ENCODE results near the gene SERTAD4. TPM values are rescaled to one million over a fixed set of nuclear protein-coding genes. Genes with fewer than 3 reads are reported as not detected.

SERTAD4 gene
- total and polyA plus RNA-seq, 2 of the 8 experiments (the other 6 are each of a cell fraction or from before 2014, with no cell fraction given) = 0.54 to 3.2 TPM

DNA sequence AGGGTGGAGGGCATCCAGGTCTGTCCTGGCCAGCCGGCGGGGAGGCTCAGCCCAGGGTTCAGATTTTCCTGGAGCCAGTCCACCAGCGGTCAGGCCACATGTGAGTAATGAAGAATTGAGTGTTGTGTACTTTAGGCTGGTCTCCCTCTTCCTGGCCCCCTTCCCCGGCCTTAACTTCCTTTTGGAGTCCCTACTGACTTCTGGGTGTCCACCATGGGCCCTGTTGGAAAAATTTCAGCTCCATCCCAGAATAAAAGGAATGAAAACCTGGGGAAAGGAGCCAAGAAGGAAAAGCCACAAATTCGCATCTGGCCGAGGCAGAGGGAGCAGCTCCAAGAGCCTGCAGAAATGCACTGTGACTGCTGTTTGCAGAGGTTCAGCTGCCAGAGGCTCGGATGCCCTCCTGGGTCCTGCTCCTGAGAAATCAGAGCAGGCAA, 60.6 kb downstream of the SERTAD4 start:
- FAIRE-seq = no peak
- Histone ChIP-seq H3K9me3 (ENCODE audit: insufficient read depth in 2 of 2, low read depth in 1 of 2, low read length in 1 of 2) (no peaks in the 10 kb centered on the region), H2BK15ac (ENCODE audit: low read length) (no peak overlapping the region), H2BK20ac (ENCODE audit: low read length) (no peak overlapping the region), H3K4me1 (replicated peaks in 1 of 4; ENCODE audit: control insufficient read depth in 3 of 4, insufficient read depth in 4 of 4, low read length in 3 of 4) (peaks cover 0 to 13% (median 6%) of the 10 kb centered on the region in 4 experiments; a peak in 5 of 7 replicates), H3K79me1 (ENCODE audit: low read depth, low read length) (no peaks in the 10 kb centered on the region), H3K27ac (ENCODE audit: low read depth, low read length) (no peak overlapping the region), H3K14ac (ENCODE audit: insufficient read length) (no peak overlapping the region), H3K4me2 (ENCODE audit: insufficient read depth in 1 of 2, low read depth in 2 of 2, low read length in 2 of 2) (peak overlapping the region in 1 of 2 experiments; percentile 79; a peak in 2 of 4 replicates), H2AK5ac (ENCODE audit: low read depth, low read length) (no peak overlapping the region), H4K5ac (ENCODE audit: insufficient read length, low read depth, low read length) (no peak overlapping the region), H2AFZ (ENCODE audit: low read length) (0 out of 2 replicates have a peak overlapping the region, but pooled peaks have one; percentile 7), H4K8ac (ENCODE audit: extremely low read depth, insufficient read depth, low read length) (no peak overlapping the region), H3K56ac (replicated peaks; ENCODE audit: insufficient read length, low read depth, low read length) (no peak overlapping the region), H3K23ac (ENCODE audit: insufficient read length) (no peak overlapping the region), H3K4me3 (ENCODE audit: extremely low read depth in 1 of 4, insufficient read depth in 2 of 4, low read depth in 3 of 4, low read length in 4 of 4) (peak overlapping the region in 2 of 4 experiments; percentile 14 to 68; a peak in 1 of 8 replicates), H3K9ac (replicated peaks in 1 of 4; ENCODE audit: extremely low read depth in 1 of 4, low read depth in 3 of 4, low read length in 3 of 4) (no peak overlapping the region), H2BK5ac (ENCODE audit: low read depth, low read length) (no peak overlapping the region), H3K36me3 (ENCODE audit: control insufficient read depth in 2 of 4, insufficient read depth in 4 of 4, low read length in 3 of 4) (no peaks in the 10 kb centered on the region), H3K79me2 (ENCODE audit: control insufficient read depth in 1 of 2, insufficient read depth in 2 of 2, low read length in 2 of 2) (no peaks in the 10 kb centered on the region), H2BK12ac (ENCODE audit: low read depth, low read length) (peak overlapping the region; percentile 20; the same call in 1 of the 2 replicates), H3K18ac (ENCODE audit: extremely low read depth, low read length) (no peak overlapping the region), H3K4ac (replicated peaks; ENCODE audit: insufficient read length, low read depth, low read length) (no peak overlapping the region), H3K27me3 (replicated peaks in 1 of 4; ENCODE audit: control insufficient read depth in 3 of 4, extremely low read depth in 1 of 4, insufficient read depth in 3 of 4, low read length in 3 of 4) (peaks cover 0 to 13% (median 9%) of the 10 kb centered on the region in 4 experiments; a peak in 4 of 7 replicates), H4K91ac (replicated peaks; ENCODE audit: insufficient read length, low read length) (no peak overlapping the region), H4K20me1 (replicated peaks in 1 of 2; ENCODE audit: control insufficient read depth in 1 of 2, insufficient read depth in 2 of 2, low read length in 2 of 2) (no peaks in the 10 kb centered on the region), H2BK120ac (replicated peaks; ENCODE audit: low read depth, low read length) (no peak overlapping the region), H3K23me2 (ENCODE audit: low read depth, low read length) (peaks cover 6% of the 10 kb centered on the region; the same call in 1 of the 2 replicates)
- ChIA-PET POLR2A (ENCODE audit: partially characterized antibody) (interaction anchor here (1.2 to 5.4 kb wide), 4 partner anchors 10 to 81 kb away, joined by 3 to 39 read pairs (median 20); no protein-coding TSS in a partner anchor), CTCF (ENCODE audit: partially characterized antibody) (interaction anchor here (0.6 to 4.5 kb wide), 17 partner anchors 9 to 422 kb away, joined by 3 to 25 read pairs (median 7); no protein-coding TSS in a partner anchor)
- no peak for TF ChIP-seq NANOG (IDR thresholded peaks at IDR 0.05; ENCODE audit: insufficient read depth, low read depth, low read length, poor library complexity, severe bottlenecking)
- TF ChIP-seq POU5F1 (IDR thresholded peaks at IDR 0.05; ENCODE audit: low read depth, low read length) = no peak
- TF ChIP-seq MAFK (IDR thresholded peaks at IDR 0.05; ENCODE audit: low read depth, low read length) = no peak
- DNase-seq (ENCODE audit: low read depth in 1 of 2, low spot score in 2 of 2) = no peak
- WGBS, 2 experiments (ENCODE audit: extremely low coverage in 1 of 2, insufficient coverage in 1 of 2, insufficient read length in 1 of 2, insufficient replicate concordance in 2 of 2, low coverage in 1 of 2, low lambda C conversion rate in 2 of 2, missing lambda C conversion rate in 1 of 2) = 82% methylated on average over 7 of the region's 7 CpGs; no CpG with 5 or more reads in 1 of the 2 experiments

Data from H1 (cell line).